Right lobe of liver (tissue), 4 donors: ENCODE results near the gene UNC5B.

Experiments
- POLR2A ChIP-seq: fragments of 450-650 bp; IDR thresholded peaks from one replicate; pipeline ENCODE4 v1.6.1; 2017; ENCODE audit warnings: antibody characterized with exemption, mild to moderate bottlenecking
- TF ChIP-seq, protein P1 (sequence below), 4 donors: fragments of 200-600 bp in 3 of 4; fragments of 450-650 bp in 1 of 4; IDR thresholded peaks; one replicate each; pipeline versions ENCODE4 v1.5.1 to v1.8.0; 2016 to 2022; ENCODE audit warnings: antibody characterized with exemption in 4 of 4, mild to moderate bottlenecking in 2 of 4
- donor health status: DM: no; HTN: no; CAD: no.
- donor health status: DM: no; HTN: no; CAD: no.
- donor health status: DM: no; HTN: yes; CAD: no.

DNA sequence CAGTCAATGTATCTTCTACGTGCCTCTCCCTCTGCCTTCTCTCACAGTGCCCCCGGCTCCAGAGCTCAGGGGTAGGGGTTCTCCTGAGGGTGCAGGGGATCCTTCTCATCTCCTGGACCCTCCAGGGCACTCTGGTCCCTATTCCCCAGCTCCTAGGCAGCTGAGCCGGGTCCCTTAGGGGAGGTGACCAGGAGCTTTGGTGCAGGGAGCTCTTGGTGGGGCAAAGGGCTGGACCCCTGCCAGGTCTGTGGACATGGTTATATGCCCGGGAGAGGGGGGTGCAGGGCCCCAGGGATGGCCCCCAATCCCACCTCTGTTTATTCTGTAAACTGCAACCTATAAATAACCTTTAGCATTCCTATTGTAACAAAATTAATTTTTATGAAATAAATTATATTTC is 90.1 kb downstream of the UNC5B start:
- TF ChIP-seq, protein P1, sequence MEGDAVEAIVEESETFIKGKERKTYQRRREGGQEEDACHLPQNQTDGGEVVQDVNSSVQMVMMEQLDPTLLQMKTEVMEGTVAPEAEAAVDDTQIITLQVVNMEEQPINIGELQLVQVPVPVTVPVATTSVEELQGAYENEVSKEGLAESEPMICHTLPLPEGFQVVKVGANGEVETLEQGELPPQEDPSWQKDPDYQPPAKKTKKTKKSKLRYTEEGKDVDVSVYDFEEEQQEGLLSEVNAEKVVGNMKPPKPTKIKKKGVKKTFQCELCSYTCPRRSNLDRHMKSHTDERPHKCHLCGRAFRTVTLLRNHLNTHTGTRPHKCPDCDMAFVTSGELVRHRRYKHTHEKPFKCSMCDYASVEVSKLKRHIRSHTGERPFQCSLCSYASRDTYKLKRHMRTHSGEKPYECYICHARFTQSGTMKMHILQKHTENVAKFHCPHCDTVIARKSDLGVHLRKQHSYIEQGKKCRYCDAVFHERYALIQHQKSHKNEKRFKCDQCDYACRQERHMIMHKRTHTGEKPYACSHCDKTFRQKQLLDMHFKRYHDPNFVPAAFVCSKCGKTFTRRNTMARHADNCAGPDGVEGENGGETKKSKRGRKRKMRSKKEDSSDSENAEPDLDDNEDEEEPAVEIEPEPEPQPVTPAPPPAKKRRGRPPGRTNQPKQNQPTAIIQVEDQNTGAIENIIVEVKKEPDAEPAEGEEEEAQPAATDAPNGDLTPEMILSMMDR (IDR thresholded peaks at IDR 0.05), result no peak
- TF ChIP-seq POLR2A, result no peak
